H1 (cell line): Measurements from ENCODE around the gene KCTD11. TPM values are rescaled to one million over a fixed set of nuclear protein-coding genes. Genes with fewer than 3 reads are reported as not detected.

Experiments used
- CTCF ChIA-PET: fragments of 300-600 bp; sonication (Branson Sonifier 250); formaldehyde crosslinking; loops from one replicate; lab custom pipeline; 2021; ENCODE audit not compliant: partially characterized antibody; lab: Charles Lee
- POLR2A ChIA-PET: fragments of 300-600 bp; sonication (Branson Sonifier 250); formaldehyde crosslinking; loops from one replicate; lab custom pipeline; 2021; ENCODE audit warnings: inconsistent platforms; ENCODE audit not compliant: partially characterized antibody; lab: Charles Lee
- DNase-seq, 2 experiments: peaks; one replicate each; pipeline versions ENCODE4 v3.0.0 to v3.0.0-alpha.2; 2010 to 2022; ENCODE audit warnings: low spot score in 2 of 2, low read depth in 1 of 2, mixed read lengths in 1 of 2
- FAIRE-seq: peaks from 2 replicates; lab custom pipeline; 2011; peaks lifted over from hg19 to GRCh38; lab: Jason Lieb, UNC
- H2AFZ ChIP-seq: 2 replicates; pipeline ENCODE4 v1.8.1; 2012; ENCODE audit warnings: low read length, inconsistent platforms
- H2AK5ac ChIP-seq: 2 replicates; pipeline ENCODE4 v1.6.1; 2013; ENCODE audit warnings: low read depth, low read length
- H2BK120ac ChIP-seq: replicated peaks from 2 replicates; pipeline ENCODE3; 2013; ENCODE audit warnings: low read depth, low read length, inconsistent platforms
- H2BK12ac ChIP-seq: 2 replicates; pipeline ENCODE4 v1.6.1; 2013; ENCODE audit warnings: low read depth, low read length
- H2BK15ac ChIP-seq: 2 replicates; pipeline ENCODE4 v1.6.1; 2013; ENCODE audit warnings: low read length
- H2BK20ac ChIP-seq: 2 replicates; pipeline ENCODE4 v1.6.1; 2013; ENCODE audit warnings: low read length
- H2BK5ac ChIP-seq: 2 replicates; pipeline ENCODE4 v1.6.1; 2013; ENCODE audit warnings: low read depth, low read length
- H3K14ac ChIP-seq: 2 replicates; pipeline ENCODE4 v1.6.1; 2013; ENCODE audit warnings: inconsistent platforms; ENCODE audit not compliant: insufficient read length
- H3K18ac ChIP-seq: 2 replicates; pipeline ENCODE4 v1.6.1; 2013; ENCODE audit warnings: low read length; ENCODE audit errors: extremely low read depth
- H3K23ac ChIP-seq: 2 replicates; pipeline ENCODE4 v1.6.1; 2013; ENCODE audit warnings: inconsistent platforms; ENCODE audit not compliant: insufficient read length
- H3K23me2 ChIP-seq: 2 replicates; pipeline ENCODE4 v1.6.1; 2013; ENCODE audit warnings: low read depth, low read length
- H3K27ac ChIP-seq: 2 replicates; pipeline ENCODE4 v1.6.1; 2011; ENCODE audit warnings: low read depth, low read length, inconsistent platforms
- H3K27me3 ChIP-seq, 4 experiments: replicated peaks in 1 of 4; 1 replicate in 1 of 4; 2 replicates in 3 of 4; pipeline versions ENCODE4 v1.6.1 to v1.8.1; 2011 to 2013; ENCODE audit warnings: low read length in 3 of 4, mild to moderate bottlenecking in 3 of 4, inconsistent platforms in 2 of 4, mixed read lengths in 2 of 4, moderate library complexity in 1 of 4; ENCODE audit not compliant: control insufficient read depth in 3 of 4, insufficient read depth in 3 of 4; ENCODE audit errors: extremely low read depth in 1 of 4
- H3K36me3 ChIP-seq, 4 experiments: 2 replicates each; pipeline versions ENCODE4 v1.6.1 to v1.8.1; 2011 to 2013; ENCODE audit warnings: mild to moderate bottlenecking in 4 of 4, low read length in 3 of 4, moderate library complexity in 2 of 4, control low read depth in 1 of 4, inconsistent platforms in 1 of 4; ENCODE audit not compliant: insufficient read depth in 4 of 4, control insufficient read depth in 2 of 4
- H3K4ac ChIP-seq: replicated peaks from 2 replicates; pipeline ENCODE3; 2013; ENCODE audit warnings: low read length, low read depth, mixed read lengths, inconsistent platforms; ENCODE audit not compliant: insufficient read length
- H3K4me1 ChIP-seq, 4 experiments: replicated peaks in 1 of 4; 1 replicate in 1 of 4; 2 replicates in 3 of 4; pipeline versions ENCODE4 v1.6.1 to v1.8.1; 2011 to 2013; ENCODE audit warnings: low read length in 3 of 4, inconsistent platforms in 2 of 4, mixed read lengths in 1 of 4; ENCODE audit not compliant: insufficient read depth in 4 of 4, control insufficient read depth in 3 of 4
- H3K4me2 ChIP-seq, 2 experiments: 2 replicates each; pipeline versions ENCODE4 v1.6.1 to v1.8.1; 2011 to 2013; ENCODE audit warnings: low read depth in 2 of 2, low read length in 2 of 2, control low read depth in 1 of 2, inconsistent platforms in 1 of 2, mild to moderate bottlenecking in 1 of 2; ENCODE audit not compliant: insufficient read depth in 1 of 2
- H3K4me3 ChIP-seq, 4 experiments: fragments of 200-600, 300-600 bp in 1 of 4; sonication (generic), shearing (Covaris generic), sonication (Bioruptor Twin) in 1 of 4; 2 replicates each; pipeline versions ENCODE4 v1.5.1 to v1.8.1; 2011 to 2016; ENCODE audit warnings: low read length in 4 of 4, low read depth in 3 of 4, control low read depth in 2 of 4, inconsistent platforms in 2 of 4, mild to moderate bottlenecking in 2 of 4, mixed read lengths in 1 of 4, moderate library complexity in 1 of 4; ENCODE audit not compliant: insufficient read depth in 2 of 4; ENCODE audit errors: extremely low read depth in 1 of 4
- H3K56ac ChIP-seq: replicated peaks from 2 replicates; pipeline ENCODE3; 2013; ENCODE audit warnings: low read depth, mild to moderate bottlenecking, mixed read lengths, low read length, inconsistent platforms; ENCODE audit not compliant: insufficient read length
- H3K79me1 ChIP-seq: 2 replicates; pipeline ENCODE4 v1.6.1; 2013; ENCODE audit warnings: low read depth, low read length, control low read depth
- H3K79me2 ChIP-seq, 2 experiments: 2 replicates each; pipeline versions ENCODE4 v1.6.1 to v1.8.1; 2012 to 2013; ENCODE audit warnings: low read length in 2 of 2, mild to moderate bottlenecking in 2 of 2, inconsistent platforms in 1 of 2; ENCODE audit not compliant: insufficient read depth in 2 of 2, control insufficient read depth in 1 of 2
- H3K9ac ChIP-seq, 4 experiments: replicated peaks in 1 of 4; 1 replicate in 1 of 4; 2 replicates in 3 of 4; pipeline versions ENCODE4 v1.6.1 to v1.8.1; 2011 to 2013; ENCODE audit warnings: low read depth in 3 of 4, low read length in 3 of 4, control low read depth in 2 of 4, mild to moderate bottlenecking in 2 of 4, moderate library complexity in 2 of 4, inconsistent platforms in 1 of 4; ENCODE audit errors: extremely low read depth in 1 of 4
- H3K9me3 ChIP-seq, 2 experiments: 2 replicates each; pipeline versions ENCODE4 v1.6.1 to v1.8.1; 2012 to 2013; ENCODE audit warnings: mild to moderate bottlenecking in 2 of 2, moderate library complexity in 2 of 2, control low read depth in 1 of 2, inconsistent platforms in 1 of 2, low read depth in 1 of 2, low read length in 1 of 2, mixed read lengths in 1 of 2; ENCODE audit not compliant: insufficient read depth in 2 of 2
- H4K20me1 ChIP-seq, 2 experiments: replicated peaks in 1 of 2; 2 replicates each; pipeline versions ENCODE3 to v1.8.1; 2011 to 2013; ENCODE audit warnings: inconsistent platforms in 2 of 2, low read length in 2 of 2, mild to moderate bottlenecking in 1 of 2; ENCODE audit not compliant: insufficient read depth in 2 of 2, control insufficient read depth in 1 of 2
- H4K5ac ChIP-seq: 2 replicates; pipeline ENCODE4 v1.6.1; 2013; ENCODE audit warnings: low read length, low read depth, mixed read lengths, inconsistent platforms; ENCODE audit not compliant: insufficient read length
- H4K8ac ChIP-seq: 2 replicates; pipeline ENCODE4 v1.8.0; 2013; ENCODE audit warnings: mild to moderate bottlenecking, moderate library complexity, low read length, inconsistent platforms; ENCODE audit not compliant: insufficient read depth; ENCODE audit errors: extremely low read depth
- H4K91ac ChIP-seq: replicated peaks from 2 replicates; pipeline ENCODE3; 2013; ENCODE audit warnings: low read length, mixed read lengths, inconsistent platforms; ENCODE audit not compliant: insufficient read length
- BACH1 ChIP-seq: IDR thresholded peaks from 2 replicates; pipeline ENCODE4 v1.6.1; 2012; ENCODE audit warnings: low read length, improper control_type of control experiment
- CEBPB ChIP-seq: IDR thresholded peaks from 2 replicates; pipeline ENCODE4 v1.6.1; 2012; ENCODE audit warnings: low read depth, low read length
- CREB1 ChIP-seq: IDR thresholded peaks from 2 replicates; pipeline ENCODE4 v1.6.1; 2012; ENCODE audit warnings: inconsistent platforms
- CTBP2 ChIP-seq: IDR thresholded peaks from 2 replicates; pipeline ENCODE4 v1.7.0; 2011; ENCODE audit warnings: borderline replicate concordance, mild to moderate bottlenecking, moderate library complexity, mixed read lengths, low read length; ENCODE audit not compliant: insufficient read depth, insufficient read length
- HDAC6 ChIP-seq: IDR thresholded peaks from one replicate; pipeline ENCODE4 v1.7.1; 2012; ENCODE audit warnings: low read depth, mild to moderate bottlenecking, inconsistent platforms, low read length, moderate library complexity
- KDM5A ChIP-seq: fragments of 200-600 bp; IDR thresholded peaks from 2 replicates; pipeline ENCODE4 v1.7.1; 2012; ENCODE audit warnings: mild to moderate bottlenecking, low read length, inconsistent platforms, mixed read lengths
- POLR2A ChIP-seq, 2 experiments: IDR thresholded peaks; 1 replicate in 1 of 2; 2 replicates in 1 of 2; pipeline ENCODE4 v1.6.1; 2011; ENCODE audit warnings: low read depth in 2 of 2, low read length in 2 of 2, mild to moderate bottlenecking in 2 of 2; ENCODE audit errors: control extremely low read depth in 1 of 2
- RBBP5 ChIP-seq: IDR thresholded peaks from 2 replicates; pipeline ENCODE4 v1.7.1; 2012; ENCODE audit warnings: low read depth, mild to moderate bottlenecking, inconsistent platforms, low read length, moderate library complexity, borderline replicate concordance
- RFX5 ChIP-seq: IDR thresholded peaks from 2 replicates; pipeline ENCODE4 v1.6.1; 2011; ENCODE audit warnings: low read depth, low read length, improper control_type of control experiment, borderline replicate concordance
- SIRT6 ChIP-seq: IDR thresholded peaks from one replicate; pipeline ENCODE4 v1.7.1; 2012; ENCODE audit warnings: low read length, inconsistent platforms
- SP1 ChIP-seq: IDR thresholded peaks from 2 replicates; pipeline ENCODE4 v1.6.1; 2011; ENCODE audit warnings: low read depth, low read length
- TAF1 ChIP-seq: IDR thresholded peaks from 2 replicates; pipeline ENCODE4 v1.6.1; 2011; ENCODE audit warnings: mild to moderate bottlenecking, low read depth, low read length
- TBP ChIP-seq: IDR thresholded peaks from 2 replicates; pipeline ENCODE4 v1.6.1; 2011; ENCODE audit warnings: low read depth, low read length, improper control_type of control experiment
- YY1 ChIP-seq: IDR thresholded peaks from 2 replicates; pipeline ENCODE4 v1.6.1; 2011; ENCODE audit warnings: low read depth, mild to moderate bottlenecking, low read length
- WGBS, 2 experiments: shearing (Covaris generic) in 1 of 2; methylation state at CpG; one replicate each; pipeline versions ENCODE4 v1.1.6 to v1.1.7; 2013 to 2015; ENCODE audit warnings: low lambda C conversion rate in 2 of 2, mixed read lengths in 2 of 2, inconsistent platforms in 1 of 2, low coverage in 1 of 2, missing lambda C conversion rate in 1 of 2; ENCODE audit not compliant: insufficient replicate concordance in 2 of 2, insufficient coverage in 1 of 2, insufficient read length in 1 of 2; ENCODE audit errors: extremely low coverage in 1 of 2, missing lambda C conversion rate in 1 of 2; 5-methylcytosine and 5-hydroxymethylcytosine counted together
- polyA plus RNA-seq, 7 experiments: library from polyadenylated mRNA; depleted of rRNA in 3 of 7; stranded (reverse) in 5 of 7; unstranded in 2 of 7; fragments of >200 nt in 5 of 7; fragments of 200-250 nt in 2 of 7; gene quantifications; 1 replicate in 5 of 7; 2 replicates in 1 of 7; 4 replicates in 1 of 7; pipeline versions ENCODE4 v1.2.1 to v1.2.3, GENCODE V29; 2011 to 2013; ENCODE audit warnings: missing spikeins in 2 of 7, mixed read lengths in 2 of 7
- total RNA-seq: library from RNA; stranded (reverse); fragmentation: NEBNext Ultra II Directional; extraction: Animal tissue kit (Norgen Biotek cat#: 25700); gene quantifications from 2 replicates; pipeline ENCODE4 v1.2.1, GENCODE V29; 2021
- TF ChIP-seq, protein P1 (sequence below): IDR thresholded peaks from 2 replicates; pipeline ENCODE4 v1.6.1; 2012; ENCODE audit warnings: inconsistent platforms

Gene KCTD11
- total and polyA plus RNA-seq, 2 of the 8 experiments (the other 6 are each of a cell fraction or from before 2014, with no cell fraction given) = 8.6 to 9.2 TPM

DNA sequence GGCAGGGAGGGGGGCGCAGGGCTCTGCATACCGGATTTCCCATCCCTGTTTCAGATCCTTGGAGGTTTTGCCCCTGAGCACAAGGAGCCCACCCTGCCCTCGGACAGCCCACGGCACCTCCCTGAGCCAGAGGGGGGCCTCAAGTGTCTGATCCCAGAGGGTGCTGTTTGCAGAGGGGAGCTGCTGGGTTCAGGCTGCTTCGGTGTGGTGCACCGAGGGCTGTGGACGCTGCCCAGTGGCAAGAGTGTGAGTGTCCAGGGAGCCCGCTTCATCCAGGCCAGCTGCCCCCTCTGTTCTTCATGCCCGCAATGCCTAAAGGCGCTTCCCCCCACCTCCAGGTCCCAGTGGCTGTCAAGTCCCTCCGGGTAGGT, 31.4 kb downstream of the KCTD11 start:
- Histone ChIP-seq H3K27ac (no peak overlapping the region), H3K27me3 (peaks cover 0 to 39% (median 29%) of the 10 kb centered on the region in 4 experiments; a peak in 6 of 7 replicates), H2BK15ac (peak overlapping the region; percentile 96; the same call in 1 of the 2 replicates), H3K4ac (peak overlapping the region; percentile 27), H2BK12ac (no peak overlapping the region; the same call in 1 of the 2 replicates), H3K4me1 (peaks cover 0 to 17% (median 10%) of the 10 kb centered on the region in 4 experiments; a peak in 6 of 7 replicates), H3K79me1 (peaks cover 3% of the 10 kb centered on the region; the same call in 1 of the 2 replicates), H3K23ac (no peak overlapping the region), H3K56ac (no peak overlapping the region), H3K9me3 (peaks cover 0 to 7% of the 10 kb centered on the region in 2 experiments; a peak in 1 of 4 replicates), H4K91ac (no peak overlapping the region), H3K4me3 (peak overlapping the region in 1 of 4 experiments; percentile 60; a peak in 4 of 8 replicates), H2AFZ (no peak overlapping the region), H4K8ac (peak overlapping the region; percentile 45; the same call in 1 of the 2 replicates), H4K20me1 (peaks cover 0 to 10% of the 10 kb centered on the region in 2 experiments), H3K36me3 (peaks cover 0 to 2% (median 0%) of the 10 kb centered on the region in 4 experiments; a peak in 1 of 8 replicates), H3K18ac (no peak overlapping the region), H3K14ac (no peak overlapping the region), H2BK120ac (no peak overlapping the region), H2BK20ac (no peak overlapping the region), H3K79me2 (no peaks in the 10 kb centered on the region), H2BK5ac (no peak overlapping the region), H3K23me2 (peaks cover 12% of the 10 kb centered on the region; the same call in 1 of the 2 replicates), H2AK5ac (no peak overlapping the region), H4K5ac (no peak overlapping the region), H3K9ac (no peak overlapping the region), H3K4me2 (peak overlapping the region; percentile 78)
- DNase-seq (no peak), FAIRE-seq (no peak)
- ChIA-PET POLR2A (interaction anchor here (0.7 to 3.7 kb wide), 12 partner anchors 10 to 100 kb away, joined by 3 to 16 read pairs (median 4); partner anchors contain the start of genes PLSCR3 and ZBTB4), CTCF (interaction anchor here (0.8 to 4.0 kb wide), 8 partner anchors 10 to 119 kb away, joined by 3 to 21 read pairs (median 7); partner anchors contain the start of genes PLSCR3 and TMEM95)
- WGBS, 2 experiments = 95% methylated on average over 9 of the region's 11 CpGs; no CpG with 5 or more reads in 1 of the 2 experiments
- TF ChIP-seq TBP = no peak
- TF ChIP-seq, protein P1, sequence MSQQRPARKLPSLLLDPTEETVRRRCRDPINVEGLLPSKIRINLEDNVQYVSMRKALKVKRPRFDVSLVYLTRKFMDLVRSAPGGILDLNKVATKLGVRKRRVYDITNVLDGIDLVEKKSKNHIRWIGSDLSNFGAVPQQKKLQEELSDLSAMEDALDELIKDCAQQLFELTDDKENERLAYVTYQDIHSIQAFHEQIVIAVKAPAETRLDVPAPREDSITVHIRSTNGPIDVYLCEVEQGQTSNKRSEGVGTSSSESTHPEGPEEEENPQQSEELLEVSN = no peak
- no peak for TF ChIP-seq RBBP5
- TF ChIP-seq RFX5 = no peak
- no peak for TF ChIP-seq TAF1
- no peak for TF ChIP-seq CTBP2
- TF ChIP-seq POLR2A (IDR thresholded peaks at IDR 0.05; ENCODE audit: control extremely low read depth in 1 of 2, low read depth in 2 of 2, low read length in 2 of 2) = no peak
- TF ChIP-seq KDM5A = no peak
- no peak for TF ChIP-seq YY1
- no peak for TF ChIP-seq SIRT6
- TF ChIP-seq BACH1 = no peak
- TF ChIP-seq HDAC6 = no peak
- no peak for TF ChIP-seq CEBPB
- TF ChIP-seq SP1 = no peak
- no peak for TF ChIP-seq CREB1
